IMR-90 (cell line): ENCODE results near the gene DEDD2. TPM values are rescaled to one million over a fixed set of nuclear protein-coding genes. Genes with fewer than 3 reads are reported as not detected.

Experiments used
- ATAC-seq: fragments of 200-7000 bp; cut with Tn5 transposase; 2 replicates; pipeline ENCODE4 v1.9.1; 2020; ENCODE audit warnings: low read depth, mild to moderate bottlenecking, moderate library complexity
- BruUV-seq: library from RNA; stranded (reverse); fragments of 400-500 nt; replicated peaks from 2 replicates; lab custom pipeline; 2021; lab: Mats Ljungman, UMichigan
- CTCF ChIA-PET: fragments of 300-600 bp; formaldehyde crosslinking; extraction: SDS; loops from one replicate; lab custom pipeline; 2021; ENCODE audit warnings: antibody characterized with exemption; lab: Yijun Ruan, JAX
- POLR2A ChIA-PET: fragments of 300-600 bp; sonication (Branson Sonifier 250); formaldehyde crosslinking; loops from one replicate; lab custom pipeline; 2022; ENCODE audit warnings: antibody characterized with exemption; ENCODE audit not compliant: unreplicated experiment; lab: Charles Lee
- DNase-seq: peaks from one replicate; pipeline ENCODE4 v3.0.0; 2013
- H2AFZ ChIP-seq: replicated peaks from 2 replicates; pipeline ENCODE3; 2013; ENCODE audit warnings: low read length, mild to moderate bottlenecking; ENCODE audit not compliant: poor library complexity
- H2AK5ac ChIP-seq: 2 replicates; pipeline ENCODE4 v1.6.1; 2013; ENCODE audit warnings: low read depth, low read length, inconsistent platforms
- H2AK9ac ChIP-seq: replicated peaks from 2 replicates; pipeline ENCODE3; 2013; ENCODE audit warnings: mild to moderate bottlenecking, low read depth, low read length, moderate library complexity; ENCODE audit not compliant: poor library complexity
- H2BK120ac ChIP-seq: 2 replicates; pipeline ENCODE4 v1.6.1; 2013; ENCODE audit warnings: low read depth, low read length, inconsistent platforms
- H2BK15ac ChIP-seq: 3 replicates; pipeline ENCODE4 v1.6.1; 2013; ENCODE audit warnings: low read depth, low read length, inconsistent platforms
- H2BK20ac ChIP-seq: 2 replicates; pipeline ENCODE4 v1.6.1; 2013; ENCODE audit warnings: low read depth, mild to moderate bottlenecking, inconsistent platforms, low read length, moderate library complexity
- H2BK5ac ChIP-seq: 2 replicates; pipeline ENCODE4 v1.6.1; 2013; ENCODE audit warnings: mild to moderate bottlenecking, low read depth, low read length, inconsistent platforms; ENCODE audit not compliant: poor library complexity, severe bottlenecking
- H3K14ac ChIP-seq: replicated peaks from 2 replicates; pipeline ENCODE4 v1.6.1; 2013; ENCODE audit warnings: low read depth, low read length, inconsistent platforms
- H3K18ac ChIP-seq: 2 replicates; pipeline ENCODE4 v1.6.1; 2013; ENCODE audit warnings: low read depth, low read length, control low read depth
- H3K23ac ChIP-seq: 2 replicates; pipeline ENCODE4 v1.6.1; 2013; ENCODE audit warnings: low read depth, low read length, inconsistent platforms
- H3K27ac ChIP-seq: 2 replicates; pipeline ENCODE4 v1.5.1; 2013; ENCODE audit warnings: mild to moderate bottlenecking, control low read depth, low read length; ENCODE audit not compliant: insufficient read depth
- H3K27me3 ChIP-seq: 2 replicates; pipeline ENCODE4 v1.6.1; 2013; ENCODE audit warnings: low read length; ENCODE audit not compliant: control insufficient read depth, insufficient read depth
- H3K36me3 ChIP-seq: 2 replicates; pipeline ENCODE4 v1.6.1; 2013; ENCODE audit warnings: low read length, mixed read lengths; ENCODE audit not compliant: control insufficient read depth, insufficient read depth
- H3K4ac ChIP-seq: 2 replicates; pipeline ENCODE4 v1.6.1; 2013; ENCODE audit warnings: low read depth, low read length, inconsistent platforms
- H3K4me1 ChIP-seq: 2 replicates; pipeline ENCODE4 v1.6.1; 2013; ENCODE audit warnings: low read length, mixed read lengths; ENCODE audit not compliant: control insufficient read depth, insufficient read depth
- H3K4me2 ChIP-seq: 2 replicates; pipeline ENCODE4 v1.6.1; 2013; ENCODE audit warnings: low read depth, mild to moderate bottlenecking, control low read depth, low read length, moderate library complexity
- H3K4me3 ChIP-seq: 2 replicates; pipeline ENCODE4 v1.5.1; 2013; ENCODE audit warnings: low read depth, mild to moderate bottlenecking, control low read depth, low read length, moderate library complexity; ENCODE audit not compliant: insufficient read depth
- H3K56ac ChIP-seq: 2 replicates; pipeline ENCODE4 v1.6.1; 2013; ENCODE audit warnings: low read length, inconsistent platforms; ENCODE audit not compliant: insufficient read depth; ENCODE audit errors: extremely low read depth
- H3K79me1 ChIP-seq, 2 experiments: 2 replicates each; pipeline ENCODE4 v1.6.1; 2013; ENCODE audit warnings: low read length in 2 of 2, inconsistent platforms in 1 of 2, low read depth in 1 of 2
- H3K9ac ChIP-seq: 2 replicates; pipeline ENCODE4 v1.6.1; 2013; ENCODE audit warnings: low read depth, low read length, control low read depth
- H3K9me1 ChIP-seq: 2 replicates; pipeline ENCODE4 v1.6.1; 2013; ENCODE audit warnings: low read length, inconsistent platforms; ENCODE audit not compliant: insufficient read depth
- H3K9me3 ChIP-seq: 2 replicates; pipeline ENCODE4 v1.6.1; 2013; ENCODE audit warnings: low read length; ENCODE audit not compliant: control insufficient read depth, insufficient read depth
- H4K20me1 ChIP-seq: 2 replicates; pipeline ENCODE4 v1.6.1; 2013; ENCODE audit warnings: low read length, inconsistent platforms; ENCODE audit not compliant: insufficient read depth
- H4K5ac ChIP-seq: 2 replicates; pipeline ENCODE4 v1.6.1; 2013; ENCODE audit warnings: mild to moderate bottlenecking, low read depth, low read length, control low read depth
- H4K8ac ChIP-seq, 2 experiments: 2 replicates each; pipeline ENCODE4 v1.6.1; 2013; ENCODE audit warnings: low read depth in 2 of 2, low read length in 2 of 2, control low read depth in 1 of 2, inconsistent platforms in 1 of 2
- H4K91ac ChIP-seq: 2 replicates; pipeline ENCODE4 v1.6.1; 2013; ENCODE audit warnings: low read depth, low read length, inconsistent platforms; ENCODE audit not compliant: insufficient read depth
- MAFK ChIP-seq: IDR thresholded peaks from 2 replicates; pipeline ENCODE4 v1.6.1; 2012; ENCODE audit warnings: low read depth, low read length, improper control_type of control experiment
- MAZ ChIP-seq: IDR thresholded peaks from 2 replicates; pipeline ENCODE4 v1.6.1; 2012; ENCODE audit warnings: low read depth, mild to moderate bottlenecking, low read length, improper control_type of control experiment, moderate library complexity, borderline replicate concordance
- POLR2A ChIP-seq: IDR thresholded peaks from 2 replicates; pipeline ENCODE4 v1.6.1; 2012; ENCODE audit warnings: mild to moderate bottlenecking, low read depth, low read length
- RFX5 ChIP-seq: IDR thresholded peaks from 2 replicates; pipeline ENCODE4 v1.8.0; 2012; ENCODE audit warnings: low read depth, mild to moderate bottlenecking, low read length, moderate library complexity
- SMC3 ChIP-seq: fragments of 150-350 bp; IDR thresholded peaks from 2 replicates; pipeline ENCODE4 v1.6.1; 2016; ENCODE audit warnings: low read depth, mild to moderate bottlenecking, antibody characterized with exemption, low read length, moderate library complexity
- WGBS, 2 experiments: methylation state at CpG; one replicate each; pipeline versions ENCODE4 v1.1.5 to v1.1.7; 2013; ENCODE audit warnings: missing lambda C conversion rate in 2 of 2; ENCODE audit not compliant: insufficient read length in 1 of 2; ENCODE audit errors: extremely low coverage in 2 of 2; 5-methylcytosine and 5-hydroxymethylcytosine counted together
- dilution Hi-C: fragments of 300-500 bp; cut with HindIII; formaldehyde crosslinking; loops from one replicate; pipeline ENCODE4 v1.14.3; 2018; ENCODE audit warnings: low sequenced_read_pairs; ENCODE audit not compliant: unreplicated experiment
- in situ Hi-C: fragments of 300-500 bp; cut with MboI; formaldehyde crosslinking; loops from 3 replicates; pipeline ENCODE4 v1.14.3; 2019; ENCODE audit warnings: low sequenced_read_pairs, inconsistent platforms, mixed read lengths
- intact Hi-C: fragments of 100-400 bp; cut with micrococcal nuclease; formaldehyde crosslinking; loops from 2 replicates; pipeline ENCODE4 v1.10.0; 2022
- polyA plus RNA-seq, 3 experiments: library from polyadenylated mRNA; depleted of rRNA; stranded (reverse); fragments of >200 nt; gene quantifications; 2 replicates each; pipeline ENCODE4 v1.2.3, GENCODE V29; 2012; ENCODE audit warnings: low replicate concordance in 1 of 3
- total RNA-seq: library from RNA; depleted of rRNA; stranded (reverse); fragments of >200 nt; gene quantifications from 2 replicates; pipeline ENCODE4 v1.2.3, GENCODE V29; 2012
- TF ChIP-seq, protein P1 (sequence below): fragments of 150-350 bp; IDR thresholded peaks from 2 replicates; pipeline ENCODE4 v1.6.1; 2016; ENCODE audit warnings: low read depth, mild to moderate bottlenecking, low read length, moderate library complexity, borderline replicate concordance
- TF ChIP-seq, protein P2 (sequence below): conservative IDR thresholded peaks from 2 replicates; pipeline ENCODE4 v1.5.1; 2012; ENCODE audit warnings: mild to moderate bottlenecking, low read depth, low read length, improper control_type of control experiment

DEDD2 gene
- total and polyA plus RNA-seq, 2 of the 4 experiments (the other 2 are of a cell fraction): 8.2 to 21.0 TPM

DNA sequence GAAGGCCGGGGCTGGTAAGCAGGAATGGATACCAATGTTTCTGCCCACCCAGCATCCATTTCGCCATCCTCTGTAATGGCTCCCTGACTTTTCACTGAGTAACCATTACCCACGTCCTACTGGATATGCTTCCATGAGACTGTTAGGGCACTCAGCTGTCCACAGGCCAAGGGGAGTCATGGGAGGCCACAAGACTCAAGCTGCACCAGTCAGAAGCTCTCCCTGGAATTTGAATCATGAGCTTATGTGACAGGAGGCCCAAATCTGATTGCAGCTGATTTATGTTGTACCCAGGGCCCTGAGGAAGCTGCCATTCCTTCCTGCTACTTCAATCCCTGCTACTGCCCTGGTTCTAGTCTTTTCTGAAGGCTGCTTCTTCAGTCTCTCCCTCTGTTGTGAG, 28.3 kb downstream of the DEDD2 start:
- Histone ChIP-seq H4K91ac (no peak overlapping the region), H3K27ac (no peak overlapping the region), H3K4ac (no peak overlapping the region), H3K4me2 (no peak overlapping the region), H3K9ac (no peak overlapping the region), H4K20me1 (no peaks in the 10 kb centered on the region), H2BK20ac (no peak overlapping the region), H2BK120ac (no peak overlapping the region), H3K14ac (no peak overlapping the region), H4K8ac (no peak overlapping the region), H3K9me3 (peaks cover 2% of the 10 kb centered on the region), H3K56ac (no peak overlapping the region), H3K4me3 (no peak overlapping the region), H2AK5ac (no peak overlapping the region), H3K27me3 (no peaks in the 10 kb centered on the region), H2AFZ (no peak overlapping the region), H3K79me1 (no peaks in the 10 kb centered on the region), H4K5ac (no peak overlapping the region), H3K18ac (no peak overlapping the region), H3K36me3 (no peaks in the 10 kb centered on the region), H3K9me1 (peaks cover 13% of the 10 kb centered on the region), H3K23ac (no peak overlapping the region), H2BK15ac (no peak overlapping the region), H3K4me1 (peaks cover 7% of the 10 kb centered on the region), H2AK9ac (no peak overlapping the region), H2BK5ac (no peak overlapping the region)
- ATAC-seq (no peak), DNase-seq (no peak)
- BruUV-seq: no TSS peak
- dilution Hi-C loops (no loop called here), intact Hi-C loops (no loop called here), in situ Hi-C loops (loop anchor here (5.0 kb wide), 1 partner anchor 82 kb away; no protein-coding TSS in a partner anchor)
- no CpG with 5 or more reads among the region's 3 CpGs for WGBS, 2 experiments
- TF ChIP-seq, protein P1, sequence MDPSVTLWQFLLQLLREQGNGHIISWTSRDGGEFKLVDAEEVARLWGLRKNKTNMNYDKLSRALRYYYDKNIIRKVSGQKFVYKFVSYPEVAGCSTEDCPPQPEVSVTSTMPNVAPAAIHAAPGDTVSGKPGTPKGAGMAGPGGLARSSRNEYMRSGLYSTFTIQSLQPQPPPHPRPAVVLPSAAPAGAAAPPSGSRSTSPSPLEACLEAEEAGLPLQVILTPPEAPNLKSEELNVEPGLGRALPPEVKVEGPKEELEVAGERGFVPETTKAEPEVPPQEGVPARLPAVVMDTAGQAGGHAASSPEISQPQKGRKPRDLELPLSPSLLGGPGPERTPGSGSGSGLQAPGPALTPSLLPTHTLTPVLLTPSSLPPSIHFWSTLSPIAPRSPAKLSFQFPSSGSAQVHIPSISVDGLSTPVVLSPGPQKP: no peak
- TF ChIP-seq POLR2A: no peak
- TF ChIP-seq, protein P2, sequence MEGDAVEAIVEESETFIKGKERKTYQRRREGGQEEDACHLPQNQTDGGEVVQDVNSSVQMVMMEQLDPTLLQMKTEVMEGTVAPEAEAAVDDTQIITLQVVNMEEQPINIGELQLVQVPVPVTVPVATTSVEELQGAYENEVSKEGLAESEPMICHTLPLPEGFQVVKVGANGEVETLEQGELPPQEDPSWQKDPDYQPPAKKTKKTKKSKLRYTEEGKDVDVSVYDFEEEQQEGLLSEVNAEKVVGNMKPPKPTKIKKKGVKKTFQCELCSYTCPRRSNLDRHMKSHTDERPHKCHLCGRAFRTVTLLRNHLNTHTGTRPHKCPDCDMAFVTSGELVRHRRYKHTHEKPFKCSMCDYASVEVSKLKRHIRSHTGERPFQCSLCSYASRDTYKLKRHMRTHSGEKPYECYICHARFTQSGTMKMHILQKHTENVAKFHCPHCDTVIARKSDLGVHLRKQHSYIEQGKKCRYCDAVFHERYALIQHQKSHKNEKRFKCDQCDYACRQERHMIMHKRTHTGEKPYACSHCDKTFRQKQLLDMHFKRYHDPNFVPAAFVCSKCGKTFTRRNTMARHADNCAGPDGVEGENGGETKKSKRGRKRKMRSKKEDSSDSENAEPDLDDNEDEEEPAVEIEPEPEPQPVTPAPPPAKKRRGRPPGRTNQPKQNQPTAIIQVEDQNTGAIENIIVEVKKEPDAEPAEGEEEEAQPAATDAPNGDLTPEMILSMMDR: no peak
- no peak for TF ChIP-seq SMC3
- no peak for TF ChIP-seq MAZ
- no peak for TF ChIP-seq RFX5
- TF ChIP-seq MAFK: no peak
- POLR2A ChIA-PET: no interaction called here
- CTCF ChIA-PET: no interaction called here
